Endothelial cell of umbilical vein (primary cell): ENCODE measurements around the gene CHEK2. TPM values are rescaled to one million over a fixed set of nuclear protein-coding genes. Genes with fewer than 3 reads are reported as not detected.
"Not testable (repeated sequence)": the region's sequence is repeated elsewhere in the genome, so short reads cannot be mapped to it uniquely, and the experiment has no call there.

Experiments
- BruUV-seq: library from RNA; stranded (reverse); fragments of 400-500 nt; replicated peaks from 2 replicates; lab custom pipeline; 2021; lab: Mats Ljungman, UMichigan
- CTCF ChIA-PET: fragments of 300-600, 350-600 bp; sonication (Branson Sonifier 250); formaldehyde crosslinking; loops from one replicate; lab custom pipeline; 2021; ENCODE audit warnings: antibody characterized with exemption, inconsistent platforms; lab: Charles Lee
- POLR2A ChIA-PET: fragments of 300-600, 350-600 bp; sonication (Branson Sonifier 250); formaldehyde crosslinking; loops from one replicate; lab custom pipeline; 2021; ENCODE audit warnings: antibody characterized with exemption, inconsistent platforms; lab: Charles Lee
- DNase-seq: peaks from one replicate; pipeline ENCODE4 v3.0.0-alpha.2; 2011; ENCODE audit warnings: low read depth, low spot score
- FAIRE-seq: peaks from 2 replicates; lab custom pipeline; 2011; peaks lifted over from hg19 to GRCh38; lab: Jason Lieb, UNC
- H2AFZ ChIP-seq: 2 replicates; pipeline ENCODE4 v1.6.0; 2012; ENCODE audit warnings: low read depth, low read length, control low read depth, inconsistent platforms
- H3K27ac ChIP-seq: 2 replicates; pipeline ENCODE4 v1.5.1; 2011; ENCODE audit warnings: low read depth, mild to moderate bottlenecking, control low read depth, low read length, moderate library complexity; ENCODE audit not compliant: insufficient read depth
- H3K27me3 ChIP-seq, 2 experiments: 2 replicates each; pipeline versions ENCODE4 v1.6.0 to v1.6.1; 2011; ENCODE audit warnings: low read length in 2 of 2, mixed read lengths in 1 of 2; ENCODE audit not compliant: control insufficient read depth in 2 of 2, insufficient read depth in 2 of 2
- H3K36me3 ChIP-seq, 2 experiments: 2 replicates in 1 of 2; 3 replicates in 1 of 2; pipeline ENCODE4 v1.5.1; 2011; ENCODE audit warnings: low read length in 2 of 2, mild to moderate bottlenecking in 1 of 2, moderate library complexity in 1 of 2; ENCODE audit not compliant: control insufficient read depth in 2 of 2, insufficient read depth in 2 of 2; ENCODE audit errors: extremely low read depth in 1 of 2
- H3K4me1 ChIP-seq: 3 replicates; pipeline ENCODE4 v1.5.1; 2011; ENCODE audit warnings: mild to moderate bottlenecking, low read length; ENCODE audit not compliant: control insufficient read depth, insufficient read depth; ENCODE audit errors: extremely low read depth
- H3K4me2 ChIP-seq: 2 replicates; pipeline ENCODE4 v1.6.1; 2011; ENCODE audit warnings: low read length, control low read depth, mixed read lengths; ENCODE audit not compliant: insufficient read depth
- H3K4me3 ChIP-seq, 3 experiments: fragments of 200-600 bp in 1 of 3; sonication (generic), shearing (Covaris generic) in 1 of 3; replicated peaks in 1 of 3; 2 replicates each; pipeline ENCODE4 v1.5.1; 2011 to 2016; ENCODE audit warnings: control low read depth in 3 of 3, low read length in 3 of 3, mild to moderate bottlenecking in 2 of 3, inconsistent platforms in 1 of 3, low read depth in 1 of 3, moderate library complexity in 1 of 3; ENCODE audit not compliant: insufficient read depth in 1 of 3
- H3K79me2 ChIP-seq: 2 replicates; pipeline ENCODE4 v1.6.0; 2012; ENCODE audit warnings: low read length, inconsistent platforms; ENCODE audit not compliant: control insufficient read depth, insufficient read depth
- H3K9ac ChIP-seq: replicated peaks from 2 replicates; pipeline ENCODE3; 2011; ENCODE audit warnings: low read length, control low read depth; ENCODE audit not compliant: insufficient read depth; ENCODE audit errors: extremely low read depth
- H3K9me1 ChIP-seq: replicated peaks from 3 replicates; pipeline ENCODE4 v1.6.0; 2011; ENCODE audit warnings: mild to moderate bottlenecking, low read length; ENCODE audit not compliant: control insufficient read depth, insufficient read depth; ENCODE audit errors: extremely low read depth
- H3K9me3 ChIP-seq: replicated peaks from 2 replicates; pipeline ENCODE4 v1.5.1; 2012; ENCODE audit warnings: low read length, inconsistent platforms; ENCODE audit not compliant: control insufficient read depth, insufficient read depth
- H4K20me1 ChIP-seq: replicated peaks from 2 replicates; pipeline ENCODE3; 2011; ENCODE audit warnings: mild to moderate bottlenecking, low read length; ENCODE audit not compliant: control insufficient read depth, insufficient read depth; ENCODE audit errors: extremely low read depth
- dilution Hi-C: fragments of 300-500 bp; cut with MboI; formaldehyde crosslinking; loops from one replicate; pipeline ENCODE4 v1.15.0; 2019; ENCODE audit warnings: low sequenced_read_pairs; ENCODE audit not compliant: extremely low pct_ligation_motif_present
- intact Hi-C: fragments of 100-400 bp; cut with micrococcal nuclease; formaldehyde crosslinking; loops from one replicate; pipeline ENCODE4 v1.10.0; 2022
- polyA plus RNA-seq, 4 experiments: library from polyadenylated mRNA; depleted of rRNA in 3 of 4; stranded (reverse) in 3 of 4; unstranded in 1 of 4; fragments of >200 nt; gene quantifications; 2 replicates each; pipeline versions ENCODE4 v1.2.1 to v1.2.3, GENCODE V29; 2011 to 2012; ENCODE audit warnings: missing spikeins in 1 of 4
- total RNA-seq: library from RNA; stranded (reverse); gene quantifications from 2 replicates; pipeline ENCODE4 v1.2.3, GENCODE V29; 2021

CHEK2 gene
- total and polyA plus RNA-seq, 2 donors (not counting 3 experiments of a cell fraction or from before 2014, with no cell fraction given) = 24.6 to 24.9 TPM

GRCh38 chr22:28682966-28683365 lies 58.7 kb downstream of the CHEK2 start:
- H2AFZ ChIP-seq, H3K27ac ChIP-seq, H3K27me3 ChIP-seq, POLR2A ChIA-PET, H3K4me2 ChIP-seq, BruUV-seq, H3K9me1 ChIP-seq, H3K36me3 ChIP-seq, CTCF ChIA-PET, H3K79me2 ChIP-seq, FAIRE-seq, H3K9ac ChIP-seq, intact Hi-C loops, H4K20me1 ChIP-seq, H3K4me3 ChIP-seq, H3K4me1 ChIP-seq, dilution Hi-C loops, DNase-seq, H3K9me3 ChIP-seq: not testable (repeated sequence)

DNA sequence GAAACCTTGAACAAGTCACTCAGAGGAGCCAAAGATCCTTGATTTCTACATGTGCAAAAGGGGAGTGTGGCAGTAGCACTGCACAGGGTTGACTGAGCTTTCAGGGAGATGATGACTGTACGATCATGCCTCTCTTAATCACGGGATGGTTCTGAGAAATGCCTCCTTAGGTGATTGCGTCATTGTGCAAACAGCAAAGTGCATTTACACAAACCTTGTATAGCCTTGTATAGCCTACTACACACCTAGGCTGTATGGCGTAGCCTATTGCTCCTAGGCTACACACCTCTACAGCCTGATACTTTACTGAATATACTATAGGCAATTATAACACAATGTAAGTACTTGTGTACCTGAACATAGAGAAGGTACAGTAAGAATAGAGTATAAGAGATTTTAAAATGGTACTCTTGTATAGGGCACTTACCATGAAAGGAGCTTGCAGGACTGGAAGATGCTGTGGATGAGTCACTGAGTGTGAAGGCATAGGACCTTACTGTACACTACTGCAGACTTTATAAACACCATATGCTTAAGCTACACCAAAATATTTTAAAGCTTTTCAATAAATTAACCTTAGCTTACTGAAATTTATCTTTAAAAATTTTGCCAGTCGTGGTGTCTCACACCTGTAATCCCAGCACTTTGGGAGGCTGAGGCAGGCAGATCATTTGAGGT lies 60.7 kb downstream of the CHEK2 start:
- intact Hi-C loops, FAIRE-seq, H3K27ac ChIP-seq, DNase-seq, H3K4me3 ChIP-seq, H3K9me3 ChIP-seq, dilution Hi-C loops, H3K9me1 ChIP-seq, H2AFZ ChIP-seq, H3K4me2 ChIP-seq, BruUV-seq, H3K27me3 ChIP-seq, H4K20me1 ChIP-seq, H3K9ac ChIP-seq, H3K36me3 ChIP-seq, H3K4me1 ChIP-seq, POLR2A ChIA-PET, H3K79me2 ChIP-seq: not testable (repeated sequence)
- CTCF ChIA-PET = interaction anchor here (0.9 to 1.5 kb wide), 2 partner anchors 29 to 80 kb away, joined by 3 to 5 read pairs; no protein-coding TSS in a partner anchor
